CD14-positive monocyte (primary cell): Measurements from ENCODE around the gene SMTNL2. TPM values are rescaled to one million over a fixed set of nuclear protein-coding genes. Genes with fewer than 3 reads are reported as not detected.

Experiments
- DNase-seq, 3 donors: peaks; one replicate each; pipeline ENCODE4 v3.0.0-alpha.2; 2011 to 2022
- H2AFZ ChIP-seq: 2 replicates; pipeline ENCODE4 v1.6.0; 2012; ENCODE audit warnings: mild to moderate bottlenecking, low read depth, low read length, inconsistent platforms; ENCODE audit not compliant: insufficient read depth, poor library complexity, severe bottlenecking
- H3K27ac ChIP-seq, 2 donors: 1 replicate in 1 of 2; 2 replicates in 1 of 2; pipeline ENCODE4 v1.5.1; 2012 to 2013; ENCODE audit warnings: low read length in 2 of 2, control low read depth in 1 of 2, inconsistent platforms in 1 of 2, low read depth in 1 of 2, mild to moderate bottlenecking in 1 of 2
- H3K27me3 ChIP-seq, 2 donors: one replicate each; pipeline versions ENCODE4 v1.6.0 to v1.6.1; 2011 to 2013; ENCODE audit warnings: low read length in 2 of 2; ENCODE audit not compliant: control insufficient read depth in 2 of 2, insufficient read depth in 2 of 2
- H3K36me3 ChIP-seq, 2 donors: replicated peaks in 1 of 2; 1 replicate in 1 of 2; 2 replicates in 1 of 2; pipeline versions ENCODE4 v1.5.1 to v1.6.1; 2012 to 2013; ENCODE audit warnings: low read length in 2 of 2, control low read depth in 1 of 2, inconsistent platforms in 1 of 2, mild to moderate bottlenecking in 1 of 2; ENCODE audit not compliant: insufficient read depth in 2 of 2, control insufficient read depth in 1 of 2
- H3K4me1 ChIP-seq, 2 donors: 1 replicate in 1 of 2; 2 replicates in 1 of 2; pipeline versions ENCODE4 v1.5.1 to v1.6.1; 2012 to 2013; ENCODE audit warnings: low read length in 2 of 2, control low read depth in 1 of 2, inconsistent platforms in 1 of 2, mild to moderate bottlenecking in 1 of 2, moderate library complexity in 1 of 2; ENCODE audit not compliant: insufficient read depth in 2 of 2, control insufficient read depth in 1 of 2
- H3K4me2 ChIP-seq: replicated peaks from 2 replicates; pipeline ENCODE3; 2012; ENCODE audit warnings: low read length, moderate library complexity, mild to moderate bottlenecking; ENCODE audit not compliant: poor library complexity, severe bottlenecking; ENCODE audit errors: extremely low read depth
- H3K4me3 ChIP-seq, 3 experiments: fragments of 200-600 bp in 1 of 3; sonication (generic) in 1 of 3; replicated peaks in 1 of 3; 1 replicate in 2 of 3; 2 replicates in 1 of 3; pipeline ENCODE4 v1.5.1; 2011 to 2013; ENCODE audit warnings: low read length in 3 of 3, mild to moderate bottlenecking in 3 of 3, control low read depth in 2 of 3, low read depth in 2 of 3, inconsistent platforms in 1 of 3, moderate library complexity in 1 of 3
- H3K79me2 ChIP-seq: 2 replicates; pipeline ENCODE4 v1.6.0; 2012; ENCODE audit warnings: mild to moderate bottlenecking, control low read depth, inconsistent platforms, low read length, moderate library complexity; ENCODE audit not compliant: insufficient read depth
- H3K9ac ChIP-seq: 2 replicates; pipeline ENCODE4 v1.6.0; 2017; ENCODE audit warnings: low read length, mild to moderate bottlenecking; ENCODE audit not compliant: insufficient read depth, poor library complexity, severe bottlenecking
- H3K9me3 ChIP-seq, 2 donors: replicated peaks in 1 of 2; 1 replicate in 1 of 2; 2 replicates in 1 of 2; pipeline versions ENCODE4 v1.5.1 to v1.6.1; 2012 to 2013; ENCODE audit warnings: low read length in 2 of 2, control low read depth in 1 of 2; ENCODE audit not compliant: control insufficient read depth in 1 of 2, insufficient read depth in 1 of 2
- H4K20me1 ChIP-seq: 2 replicates; pipeline ENCODE4 v1.6.0; 2012; ENCODE audit warnings: mild to moderate bottlenecking, low read length, control low read depth, moderate library complexity; ENCODE audit not compliant: insufficient read depth
- H3K27ac Mint-ChIP-seq, 7 donors: one replicate each; pipeline ENCODE4 v1.8.0; 2020; ENCODE audit warnings: mild to moderate bottlenecking in 7 of 7, mixed read lengths in 7 of 7, moderate library complexity in 6 of 7, inconsistent platforms in 2 of 7
- H3K27me3 Mint-ChIP-seq, 3 donors: one replicate each; pipeline ENCODE4 v1.8.0; 2021 to 2022; ENCODE audit warnings: low read depth in 3 of 3, mild to moderate bottlenecking in 3 of 3, mixed read lengths in 3 of 3, moderate library complexity in 3 of 3, inconsistent platforms in 1 of 3
- H3K36me3 Mint-ChIP-seq, 2 donors: one replicate each; pipeline ENCODE4 v1.8.0; 2020; ENCODE audit warnings: mixed read lengths in 2 of 2, inconsistent platforms in 1 of 2, mild to moderate bottlenecking in 1 of 2
- H3K4me1 Mint-ChIP-seq: one replicate; pipeline ENCODE4 v1.8.0; 2020; ENCODE audit warnings: mild to moderate bottlenecking, mixed read lengths
- H3K4me3 Mint-ChIP-seq, 2 donors: one replicate each; pipeline ENCODE4 v1.8.0; 2020; ENCODE audit warnings: mild to moderate bottlenecking in 2 of 2, mixed read lengths in 2 of 2, moderate library complexity in 1 of 2
- H3K9me3 Mint-ChIP-seq, 7 donors: one replicate each; pipeline ENCODE4 v1.8.0; 2020 to 2022; ENCODE audit warnings: mixed read lengths in 7 of 7, mild to moderate bottlenecking in 6 of 7, moderate library complexity in 6 of 7, inconsistent platforms in 2 of 7
- CTCF ChIP-seq: fragments of 200-600 bp; IDR thresholded peaks from one replicate; pipeline ENCODE4 v1.8.0; 2022; ENCODE audit warnings: antibody characterized with exemption, mild to moderate bottlenecking
- WGBS: methylation state at CpG from one replicate; pipeline ENCODE4 v1.1.5; 2013; ENCODE audit warnings: missing lambda C conversion rate; ENCODE audit not compliant: insufficient coverage; 5-methylcytosine and 5-hydroxymethylcytosine counted together
- intact Hi-C, 2 donors: fragments of 100-400 bp; cut with micrococcal nuclease; formaldehyde crosslinking; loops; one replicate each; pipeline versions ENCODE4 v1.15.0 to v1.15.1; 2023
- polyA plus RNA-seq, 3 donors: library from polyadenylated mRNA; depleted of rRNA in 1 of 3; unstranded in 2 of 3; stranded (reverse) in 1 of 3; fragments of 300-500 nt in 2 of 3; fragments of >200 nt in 1 of 3; fragmentation: Illumina TruSeq in 2 of 3; gene quantifications; 1 replicate in 2 of 3; 2 replicates in 1 of 3; pipeline ENCODE4 v1.2.3, GENCODE V29; 2012 to 2021

SMTNL2 gene
- polyA plus RNA-seq, 3 donors: 0.08 TPM; not detected in 2

- Histone ChIP-seq H2AFZ (no peak overlapping the region), H3K4me1 (peaks cover 2 to 4% of the 10 kb centered on the region in 2 donors), H4K20me1 (no peaks in the 10 kb centered on the region), H3K4me2 (no peak overlapping the region), H3K27ac (no peak overlapping the region), H3K36me3 (no peaks in the 10 kb centered on the region), H3K9ac (no peak overlapping the region), H3K27me3 (no peaks in the 10 kb centered on the region), H3K9me3 (no peaks in the 10 kb centered on the region), H3K79me2 (no peaks in the 10 kb centered on the region), H3K4me3 (no peak overlapping the region)
- no CpG with 5 or more reads among the region's 1 CpG for WGBS
- TF ChIP-seq CTCF: no peak
- H3K36me3 Mint-ChIP-seq: no peaks in the 10 kb centered on the region
- peaks cover 7% of the 10 kb centered on the region for H3K4me1 Mint-ChIP-seq
- no peaks in the 10 kb centered on the region for H3K9me3 Mint-ChIP-seq
- intact Hi-C loops: loop anchor here (5.0 to 10.0 kb wide), 5 partner anchors 58 to 318 kb away; no protein-coding TSS in a partner anchor
- H3K27me3 Mint-ChIP-seq: peaks cover 2 to 8% (median 4%) of the 10 kb centered on the region in 3 donors
- no peak overlapping the region for H3K27ac Mint-ChIP-seq
- DNase-seq: no peak
- no peak overlapping the region for H3K4me3 Mint-ChIP-seq
Observed at GRCh38 chr17:4569591-4569990, 14.7 kb upstream of the SMTNL2 start.

- Mint-ChIP-seq H3K36me3 (no peaks in the 10 kb centered on the region), H3K9me3 (peaks cover 0 to 3% (median 0%) of the 10 kb centered on the region in 7 donors), H3K4me1 (no peaks in the 10 kb centered on the region), H3K27me3 (peaks cover 2 to 11% (median 5%) of the 10 kb centered on the region in 3 donors), H3K27ac (no peak overlapping the region), H3K4me3 (no peak overlapping the region)
- TF ChIP-seq CTCF: no peak
- H3K4me3 ChIP-seq: no peak overlapping the region
- no peak overlapping the region for H3K27ac ChIP-seq
- no peak overlapping the region for H3K9ac ChIP-seq
- H4K20me1 ChIP-seq: no peaks in the 10 kb centered on the region
- no peaks in the 10 kb centered on the region for H3K79me2 ChIP-seq
- DNase-seq: no peak
- intact Hi-C loops: no loop called here
- H2AFZ ChIP-seq: no peak overlapping the region
- no peaks in the 10 kb centered on the region for H3K4me1 ChIP-seq
- no peaks in the 10 kb centered on the region for H3K9me3 ChIP-seq
- H3K27me3 ChIP-seq: no peaks in the 10 kb centered on the region
- no peak overlapping the region for H3K4me2 ChIP-seq
- WGBS: 94% methylated on average over 3 of the region's 9 CpGs
- H3K36me3 ChIP-seq: no peaks in the 10 kb centered on the region
Observed at GRCh38 chr17:4572131-4572530, 12.2 kb upstream of the SMTNL2 start.
